Left lobe of liver (tissue), 2 donors: ENCODE measurements around the gene MYO3B. TPM values are rescaled to one million over a fixed set of nuclear protein-coding genes. Genes with fewer than 3 reads are reported as not detected.
A peak's percentile ranks its signal among the peaks of the same experiment; 100 is the strongest.

ENCODE experiments used
- ATAC-seq: fragments of 200-7000 bp; cut with Tn5 transposase; one replicate; pipeline ENCODE4 v1.9.1; 2020; ENCODE audit warnings: mild to moderate bottlenecking, moderate library complexity
- DNase-seq: peaks from one replicate; pipeline ENCODE4 v3.0.0-alpha.2; 2020; ENCODE audit warnings: low spot score
- total RNA-seq: library from RNA; stranded (reverse); gene quantifications from one replicate; pipeline ENCODE4 v1.2.1, GENCODE V29; 2021
- donor health status: DM: no; HTN: no; CAD: no; lungs with moderate emphysema.
- donor health status: DM: no; HTN: yes; CAD: no.

Gene MYO3B
- total RNA-seq, 1 donor from 2014 or later, result not detected

- DNase-seq, result no peak
- ATAC-seq, result no peak
Measured at GRCh38 chr2:170292415-170292814, 114.5 kb downstream of the MYO3B start.

GRCh38 chr2:170297496-170297895 is 119.5 kb downstream of the MYO3B start:
- no peak for ATAC-seq
- no peak for DNase-seq

- no peak for DNase-seq
- no peak for ATAC-seq
Measured at GRCh38 chr2:170298115-170298514, 120.2 kb downstream of the MYO3B start.

- no peak for ATAC-seq
- no peak for DNase-seq
Measured at GRCh38 chr2:170298861-170299429, 121.0 kb downstream of the MYO3B start.

- DNase-seq (no peak), ATAC-seq (no peak)
Measured at GRCh38 chr2:170300993-170301392, 123.0 kb downstream of the MYO3B start.

- no peak for DNase-seq
- ATAC-seq, result no peak
Measured at GRCh38 chr2:170301626-170302025, 123.7 kb downstream of the MYO3B start.

GRCh38 chr2:170305711-170306110 is 127.8 kb downstream of the MYO3B start:
- DNase-seq (no peak), ATAC-seq (no peak)

- DNase-seq (no peak), ATAC-seq (no peak)
Measured at GRCh38 chr2:170306293-170306873, 128.4 kb downstream of the MYO3B start.

- DNase-seq, result no peak
Measured at GRCh38 chr2:170307052-170307451, 129.1 kb downstream of the MYO3B start.

GRCh38 chr2:170307555-170308351 is 129.8 kb downstream of the MYO3B start:
- peak; percentile 61 for ATAC-seq
- no peak for DNase-seq

More at GRCh38 chr2:170307052-170307451, 129.1 kb downstream of the MYO3B start:
- ATAC-seq, result no peak

GRCh38 chr2:170310876-170311502 is 133.0 kb downstream of the MYO3B start:
- no peak for ATAC-seq
- no peak for DNase-seq

- ATAC-seq (no peak), DNase-seq (no peak)
Measured at GRCh38 chr2:170313347-170313991, 135.5 kb downstream of the MYO3B start.

- DNase-seq, result no peak
Measured at GRCh38 chr2:170313992-170314348, 136.0 kb downstream of the MYO3B start.

GRCh38 chr2:170314744-170315447 is 136.9 kb downstream of the MYO3B start:
- DNase-seq, result no peak
- peak; percentile 48 for ATAC-seq

More at GRCh38 chr2:170313992-170314348, 136.0 kb downstream of the MYO3B start:
- no peak for ATAC-seq

GRCh38 chr2:170320948-170321347 is 143.0 kb downstream of the MYO3B start:
- DNase-seq (no peak), ATAC-seq (no peak)

GRCh38 chr2:170321526-170321925 is 143.6 kb downstream of the MYO3B start:
- ATAC-seq, result no peak

GRCh38 chr2:170322140-170322766 is 144.3 kb downstream of the MYO3B start:
- no peak for ATAC-seq
- DNase-seq, result no peak

More at GRCh38 chr2:170321526-170321925, 143.6 kb downstream of the MYO3B start:
- no peak for DNase-seq

GRCh38 chr2:170323743-170324142 is 145.8 kb downstream of the MYO3B start:
- no peak for DNase-seq

GRCh38 chr2:170324640-170325046 is 146.7 kb downstream of the MYO3B start:
- no peak for DNase-seq

More at GRCh38 chr2:170323743-170324142, 145.8 kb downstream of the MYO3B start:
- ATAC-seq, result no peak

GRCh38 chr2:170330881-170331280 is 152.9 kb downstream of the MYO3B start:
- no peak for DNase-seq
- no peak for ATAC-seq

More at GRCh38 chr2:170324640-170325046, 146.7 kb downstream of the MYO3B start:
- peak; percentile 92 for ATAC-seq
